Frontal cortex (tissue), 4 donors: ENCODE measurements around the gene RDH5. TPM values are rescaled to one million over a fixed set of nuclear protein-coding genes. Genes with fewer than 3 reads are reported as not detected.

Experiments
- DNase-seq, 2 donors: peaks; one replicate each; pipeline ENCODE4 v3.0.0; 2012; ENCODE audit warnings: low spot score in 2 of 2
- FAIRE-seq: peaks from 2 replicates; lab custom pipeline; 2012; peaks lifted over from hg19 to GRCh38; lab: Jason Lieb, UNC
- total RNA-seq: library from RNA; depleted of rRNA; stranded (reverse); fragments of >200 nt; gene quantifications from one replicate; pipeline ENCODE4 v1.2.3, GENCODE V29; 2014
- donor health status: control.
- donor health status: control.
- donor health status: control.

RDH5 gene
- total RNA-seq, 1 donor from 2014 or later, result 4.5 TPM

DNA sequence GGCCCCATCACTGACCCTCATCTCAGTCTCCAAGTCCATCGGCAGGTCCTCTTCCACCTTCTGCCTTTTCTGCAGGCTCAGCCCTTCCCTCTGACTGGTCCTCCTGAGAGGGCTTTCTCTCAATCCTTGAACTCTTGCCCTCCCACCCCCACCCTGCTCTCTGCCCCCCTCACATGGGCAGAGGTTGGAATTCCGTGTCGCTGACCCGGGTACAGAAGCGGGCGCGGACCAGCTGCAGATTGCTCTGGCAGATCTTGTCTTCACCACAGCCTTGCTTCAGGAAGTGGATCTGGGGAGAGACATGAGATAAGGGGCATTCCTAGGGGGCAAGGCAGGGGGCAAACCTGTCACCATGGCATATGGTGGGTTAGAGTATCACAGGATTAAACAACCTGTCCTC lies 24.8 kb upstream of the RDH5 start:
- FAIRE-seq, result no peak
- DNase-seq, result no peak

DNA sequence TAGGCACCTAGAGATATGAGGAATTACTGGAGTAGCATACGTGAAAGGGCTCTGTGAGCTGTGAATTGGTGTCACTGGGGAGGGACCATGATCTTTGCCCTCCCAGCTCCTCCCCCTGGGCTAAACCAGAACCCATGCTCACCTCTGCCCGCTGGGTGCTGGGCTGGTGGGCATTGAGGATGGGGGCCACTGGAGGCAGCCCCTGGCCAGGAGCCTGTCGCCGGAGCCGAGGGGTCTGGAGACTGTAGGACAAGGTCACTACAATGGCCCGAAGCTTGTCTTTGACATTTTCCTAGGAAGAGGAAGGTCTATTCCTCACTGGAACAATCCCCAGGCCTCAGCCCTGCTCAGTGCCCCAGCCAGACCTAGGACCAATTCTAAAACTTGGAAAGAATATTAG lies 24.1 kb upstream of the RDH5 start:
- DNase-seq (no peak), FAIRE-seq (no peak)

GRCh38 chr12:55696796-55697462 lies 23.3 kb upstream of the RDH5 start:
- DNase-seq, result no peak
- no peak for FAIRE-seq

GRCh38 chr12:55697686-55698085 lies 22.5 kb upstream of the RDH5 start:
- no peak for DNase-seq
- no peak for FAIRE-seq

- DNase-seq, result no peak
- no peak for FAIRE-seq
Measured at GRCh38 chr12:55698241-55698955, 21.8 kb upstream of the RDH5 start.

GRCh38 chr12:55698965-55699364 lies 21.2 kb upstream of the RDH5 start:
- DNase-seq, result no peak

DNA sequence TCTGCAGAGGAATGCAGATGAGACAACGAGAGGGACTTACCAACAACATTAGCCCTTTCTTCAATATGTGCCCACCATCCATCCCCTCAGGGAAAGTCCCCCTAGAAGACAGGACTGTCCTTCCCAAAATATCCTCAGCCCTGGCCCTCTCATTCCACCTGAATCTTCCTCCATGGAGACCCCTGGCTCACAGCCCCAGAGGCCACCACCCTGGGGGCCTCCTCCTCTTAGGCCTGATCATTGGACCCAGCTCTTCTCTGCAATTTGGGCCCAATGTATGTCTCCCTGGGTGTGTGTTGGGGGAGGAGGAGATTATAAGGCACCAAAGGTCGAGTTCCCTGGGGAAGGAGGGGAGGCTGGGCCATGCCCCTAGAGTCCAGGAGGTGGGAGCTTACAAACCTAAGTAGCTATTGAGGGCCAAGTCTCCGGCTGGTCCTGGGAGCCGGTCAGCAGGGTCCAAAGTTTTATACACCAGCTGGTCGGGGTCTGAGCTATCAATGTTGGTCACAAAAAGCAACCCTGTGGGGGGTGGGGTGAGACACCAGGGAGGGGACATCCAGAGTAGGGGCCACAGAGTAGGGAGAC lies 20.6 kb upstream of the RDH5 start:
- FAIRE-seq (no peak), DNase-seq (no peak)

More at GRCh38 chr12:55698965-55699364, 21.2 kb upstream of the RDH5 start:
- no peak for FAIRE-seq

DNA sequence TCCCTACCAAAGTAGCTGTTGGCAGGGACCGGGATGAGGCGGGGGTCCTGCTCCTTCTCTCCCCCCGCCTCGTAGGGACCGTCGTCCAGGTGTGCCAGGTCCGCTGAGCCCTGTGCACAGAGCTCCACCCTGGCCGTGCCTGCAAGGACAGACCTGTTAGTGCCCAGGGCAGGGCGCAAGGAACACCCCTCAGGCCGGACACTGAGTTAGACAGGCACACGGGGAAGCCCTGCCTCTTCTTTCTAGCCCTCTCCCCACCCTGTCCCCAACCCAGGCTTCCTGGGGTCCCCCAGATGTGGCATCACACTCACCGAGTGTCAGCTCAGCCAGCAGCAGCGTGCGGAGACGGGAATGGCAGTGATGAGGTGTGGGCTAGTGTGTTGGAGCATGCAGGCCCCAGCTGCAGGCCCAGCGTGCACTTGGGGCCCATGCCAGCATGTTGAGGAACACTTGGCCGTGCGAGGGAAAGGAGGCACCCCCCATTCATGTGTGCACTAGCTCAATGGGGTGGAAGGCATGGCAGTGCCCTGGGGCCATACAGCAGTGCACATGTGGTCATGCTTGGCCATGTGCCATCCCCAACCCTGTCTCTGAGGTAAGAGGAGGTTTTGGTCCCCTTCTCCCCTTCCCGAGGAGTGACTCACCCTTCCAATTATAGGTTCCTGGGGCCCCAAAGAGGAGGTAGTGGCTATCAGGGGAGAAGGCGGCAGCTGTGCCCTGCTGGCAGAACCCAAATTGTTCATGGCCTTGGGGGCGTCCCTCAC lies 19.8 kb upstream of the RDH5 start:
- no peak for DNase-seq
- FAIRE-seq, result no peak

DNA sequence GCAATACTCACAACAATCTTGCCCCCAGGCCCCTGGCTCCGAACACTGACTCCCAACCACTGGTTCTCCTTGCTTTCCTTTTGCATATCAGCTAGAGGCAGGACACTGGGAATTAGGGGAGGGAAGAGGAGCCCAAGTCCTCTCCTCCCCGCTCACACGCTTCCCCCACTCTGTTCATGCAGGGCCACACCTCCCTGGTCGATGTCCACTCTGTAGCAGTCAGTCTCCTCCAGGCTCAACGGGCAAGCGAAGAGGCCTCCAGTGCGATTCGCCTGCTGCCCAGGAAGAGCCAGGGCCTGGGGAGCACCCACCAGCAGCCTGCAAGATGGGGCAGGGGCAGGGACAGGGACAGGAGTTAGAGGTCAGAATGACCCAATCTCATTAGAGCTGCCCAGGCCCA lies 17.3 kb upstream of the RDH5 start:
- DNase-seq, result no peak
- no peak for FAIRE-seq

GRCh38 chr12:55703288-55703687 lies 16.9 kb upstream of the RDH5 start:
- FAIRE-seq (no peak), DNase-seq (no peak)

DNA sequence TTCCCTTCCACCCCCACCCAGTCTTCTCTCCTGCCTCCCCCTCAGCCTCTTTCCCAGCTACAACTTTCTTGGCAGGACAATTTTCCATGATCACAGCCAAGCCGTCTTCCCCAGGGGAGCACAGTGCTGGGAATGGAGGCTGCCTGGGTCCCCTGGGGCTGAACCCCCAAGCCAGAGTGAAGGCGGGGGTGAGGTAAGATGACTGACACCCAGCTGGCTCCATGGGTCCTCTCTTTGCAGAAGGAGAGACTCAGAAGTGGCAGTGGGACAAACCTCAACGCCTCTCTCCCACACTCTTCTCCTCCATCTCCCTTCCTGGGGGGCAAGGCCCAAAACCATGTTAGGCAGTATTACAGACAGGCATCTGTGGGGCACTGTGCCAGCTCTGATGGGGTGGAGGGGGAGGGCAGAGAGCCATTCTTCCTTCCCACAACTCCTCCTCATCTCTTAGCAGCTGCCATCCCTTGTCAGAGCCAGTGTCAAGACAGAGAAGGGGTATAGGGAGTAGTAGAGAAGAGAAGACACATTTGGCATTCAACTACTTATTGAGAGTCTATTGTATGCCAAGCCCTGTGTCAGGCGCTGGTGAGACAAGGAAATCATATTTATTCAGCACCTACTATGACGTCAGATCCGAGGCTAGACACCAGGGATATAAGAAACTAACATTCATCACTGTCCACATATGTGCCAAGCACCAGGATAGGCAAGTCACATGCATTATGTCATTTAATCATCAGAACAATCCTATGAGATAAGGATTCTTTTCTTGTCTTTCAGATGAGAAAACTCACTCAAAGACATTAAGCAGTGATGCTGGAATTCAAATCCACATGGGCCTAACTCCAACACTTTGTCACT lies 16.1 kb upstream of the RDH5 start:
- FAIRE-seq, result no peak

DNA sequence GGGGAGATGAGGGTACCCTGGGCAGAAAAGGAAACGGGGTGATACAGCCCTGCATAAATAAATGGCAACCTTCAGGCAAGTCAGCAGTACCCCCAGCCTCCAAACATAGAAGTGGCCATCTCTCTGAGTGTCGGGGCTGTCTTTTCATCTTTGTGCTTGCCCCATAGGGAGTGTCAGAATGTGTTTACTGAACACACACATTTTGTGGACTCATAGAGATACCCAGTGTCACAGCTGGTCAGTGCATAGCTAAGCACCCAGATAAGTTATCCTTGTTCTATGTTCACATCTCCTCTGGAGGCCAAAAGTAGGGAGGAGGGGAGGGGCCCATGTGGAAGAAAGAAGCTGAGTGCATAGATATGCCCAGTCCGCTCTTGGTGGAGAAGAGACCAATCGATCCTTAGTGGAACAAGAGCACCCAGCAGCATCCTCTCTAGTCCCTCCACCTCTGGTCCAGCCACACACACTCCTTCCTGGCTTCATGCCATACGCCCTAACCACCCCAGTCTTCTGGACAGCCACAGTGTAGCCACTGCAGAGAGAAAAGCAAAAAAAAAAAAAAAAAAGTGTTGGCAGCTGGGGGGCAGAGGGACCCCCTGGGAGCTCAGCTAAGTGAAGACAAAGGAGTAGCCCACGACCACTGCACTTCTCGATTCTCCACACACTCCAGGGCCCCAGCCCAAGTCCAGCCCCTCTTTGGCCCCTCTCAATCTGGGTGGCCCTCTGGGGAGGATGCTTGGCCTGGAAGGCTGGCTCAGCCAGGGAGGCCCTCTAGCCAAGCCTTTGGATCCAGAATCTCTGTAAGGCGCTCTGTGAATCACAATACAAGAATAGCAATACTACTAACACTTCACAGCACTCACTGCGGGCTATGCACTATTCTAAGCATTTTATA lies 15.1 kb upstream of the RDH5 start:
- FAIRE-seq, result no peak

More for the DNA sequence above, 16.1 kb upstream of the RDH5 start:
- DNase-seq, result no peak

DNA sequence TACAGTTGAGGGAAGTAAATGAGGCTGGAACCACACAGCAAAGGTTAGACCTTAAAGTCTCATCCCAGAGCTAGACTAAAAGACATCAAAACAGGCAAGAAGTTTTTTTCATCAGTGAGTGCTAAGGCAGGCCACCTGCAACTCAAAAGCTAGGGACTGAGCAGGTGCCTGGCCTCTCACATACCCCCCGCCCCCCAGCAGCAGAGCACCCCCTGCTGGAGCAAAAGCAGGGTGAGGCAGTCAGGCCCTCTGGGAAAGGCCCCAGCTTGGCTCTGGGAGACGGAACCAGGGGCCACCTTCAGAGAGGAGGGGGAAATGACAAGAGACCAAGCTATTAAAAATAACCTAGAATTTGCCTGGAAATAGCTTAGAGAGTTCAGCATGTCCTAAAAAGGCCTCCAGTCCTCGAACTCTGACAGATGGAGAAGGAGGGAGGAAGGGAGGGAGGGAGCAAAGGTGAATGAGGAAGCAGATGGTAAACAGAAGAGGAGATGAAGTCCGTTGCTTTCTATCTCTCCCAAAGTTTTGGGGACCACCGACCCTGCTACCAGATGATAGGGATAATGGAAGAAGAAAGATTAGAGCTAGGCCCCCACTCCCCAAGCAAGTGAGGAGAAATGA lies 14.3 kb upstream of the RDH5 start:
- no peak for DNase-seq
- no peak for FAIRE-seq

More for the DNA sequence above, 15.1 kb upstream of the RDH5 start:
- no peak for DNase-seq

DNA sequence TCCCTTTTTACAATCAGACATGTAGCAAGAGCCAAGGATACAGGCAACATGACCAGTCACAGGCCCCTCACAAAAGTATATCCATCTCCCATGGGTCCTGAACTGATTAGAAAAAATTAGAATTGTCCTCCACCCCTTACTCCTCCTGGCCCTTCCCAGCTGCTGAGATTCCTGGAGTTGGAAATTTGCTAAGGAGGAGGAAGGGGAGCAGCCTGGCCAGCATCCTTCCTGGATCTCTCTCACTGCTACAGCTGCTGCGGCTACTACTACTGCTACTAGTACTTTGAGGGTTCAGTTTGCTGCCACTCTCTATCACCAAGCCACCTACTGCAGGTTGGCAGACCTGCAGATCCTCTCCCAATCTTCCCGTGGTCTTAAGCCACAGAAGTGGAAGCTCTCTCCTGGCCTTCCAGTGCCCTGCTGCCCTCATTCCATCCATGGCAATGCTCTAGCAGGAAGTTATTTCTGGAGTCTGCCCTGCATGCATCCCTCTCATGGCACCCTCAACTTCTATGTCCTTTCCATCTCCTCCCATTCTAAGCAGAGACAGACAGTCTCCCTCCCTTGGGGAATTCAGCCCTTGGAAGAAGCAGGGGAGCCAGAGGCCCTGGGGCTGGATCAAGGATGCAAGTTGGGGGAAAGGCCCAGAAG lies 13.5 kb upstream of the RDH5 start:
- FAIRE-seq, result no peak

DNA sequence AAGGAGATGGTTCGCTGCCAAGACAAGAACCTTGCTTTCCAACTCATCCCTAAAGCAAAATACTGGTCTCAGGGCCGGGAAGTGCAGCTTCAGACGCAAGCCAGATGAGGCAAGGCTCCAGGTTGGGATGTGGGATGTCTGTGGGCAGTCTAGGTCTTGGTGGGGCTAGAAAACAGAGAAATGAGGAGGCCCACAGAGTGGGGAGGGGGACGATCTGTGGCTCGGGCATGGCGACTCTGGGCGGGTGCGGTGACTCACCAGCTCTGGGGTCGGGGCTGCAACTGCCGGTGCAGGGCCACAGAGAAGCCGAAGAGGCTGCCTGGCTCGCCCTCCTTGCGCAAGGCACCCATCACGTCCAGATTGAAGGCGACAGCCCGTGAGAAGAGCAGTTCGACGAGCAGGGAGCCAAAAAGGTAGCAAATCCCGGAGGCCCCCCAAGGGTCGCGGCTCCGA lies 12.9 kb upstream of the RDH5 start:
- FAIRE-seq (no peak), DNase-seq (no peak)

More for the DNA sequence above, 13.5 kb upstream of the RDH5 start:
- DNase-seq, result no peak

- peak; percentile 76 to 86 for DNase-seq
- no peak for FAIRE-seq
Measured at GRCh38 chr12:55707841-55708694, 12.1 kb upstream of the RDH5 start, which contains the start of gene ITGA7. Gene ITGA7 (minus strand): TSS chr12:55707904. CDS start chr12:55707682, 222 bp downstream.
